BE2C (cell line): ENCODE data around the gene IFI35.
A peak's percentile ranks its signal among the peaks of the same experiment; 100 is the strongest.

Source experiments
- DNase-seq: peaks from one replicate; pipeline ENCODE4 v3.0.0-alpha.2; 2020
- H3K27me3 ChIP-seq: fragments of 250-450 bp; sonication (Bioruptor Pico); 2 replicates; pipeline ENCODE4 v1.5.1; 2020; ENCODE audit warnings: mild to moderate bottlenecking
- H3K36me3 ChIP-seq: fragments of 250-450 bp; sonication (Bioruptor Pico); 2 replicates; pipeline ENCODE4 v1.5.1; 2020; ENCODE audit warnings: mild to moderate bottlenecking
- H3K4me1 ChIP-seq: fragments of 250-450 bp; sonication (Bioruptor Pico); 2 replicates; pipeline ENCODE4 v1.5.1; 2020
- H3K4me3 ChIP-seq: 2 replicates; pipeline ENCODE4 v1.5.1; 2011; ENCODE audit warnings: low read depth, low read length
- H3K9me3 ChIP-seq: fragments of 250-450 bp; sonication (Bioruptor Pico); 2 replicates; pipeline ENCODE4 v1.5.1; 2020
- TF ChIP-seq, protein P1 (sequence below): IDR thresholded peaks from 2 replicates; pipeline ENCODE4 v1.5.1; 2012; ENCODE audit warnings: mild to moderate bottlenecking, low read depth, low read length

Gene IFI35

DNA sequence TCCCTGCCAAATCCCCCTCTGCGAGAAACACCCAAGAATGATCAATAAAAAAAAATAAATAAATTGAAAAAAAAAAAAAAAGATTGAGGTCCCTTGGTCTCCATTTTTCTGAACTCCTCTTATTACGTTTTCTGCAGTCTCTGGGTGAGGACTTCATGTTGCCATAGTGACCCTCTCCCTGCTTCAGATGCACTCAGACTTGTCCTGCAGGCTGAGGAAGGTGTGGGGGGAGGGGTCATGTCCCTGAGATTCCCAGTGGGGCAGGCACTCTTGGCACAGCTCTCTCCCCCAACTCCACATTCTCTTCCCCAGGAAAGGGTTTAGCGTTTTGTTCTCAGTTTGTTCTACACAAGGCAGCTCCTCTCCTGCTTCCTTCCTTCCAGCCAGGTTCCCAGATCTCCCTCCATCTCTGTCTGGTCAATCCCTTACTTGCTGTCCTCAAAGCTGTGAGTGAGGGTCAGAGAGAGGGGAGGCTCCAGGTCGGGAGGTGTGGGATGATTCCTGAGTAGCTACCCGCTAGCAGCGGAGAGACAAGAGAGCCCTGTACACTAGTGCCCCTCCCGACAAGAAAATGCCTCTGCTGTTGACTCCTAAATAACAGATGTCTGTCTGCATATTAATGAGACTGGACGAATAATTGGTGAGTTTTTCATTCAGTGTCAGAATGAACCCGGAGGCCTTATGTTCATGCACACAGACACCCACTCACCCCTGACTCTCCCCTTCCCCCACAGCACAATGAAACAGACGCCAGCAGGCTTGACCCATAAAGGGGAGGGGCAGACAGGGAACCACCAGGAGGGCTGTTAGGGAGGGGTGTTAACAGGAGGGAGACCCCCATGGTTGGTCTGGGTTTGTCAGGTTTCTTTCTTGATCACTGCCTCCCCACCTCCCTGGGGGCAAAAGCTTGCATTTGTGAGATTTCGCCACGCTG, 27.6 kb downstream of the IFI35 start:
- H3K4me1 ChIP-seq: peaks cover 20% of the 10 kb centered on the region
- no peaks in the 10 kb centered on the region for H3K27me3 ChIP-seq
- H3K4me3 ChIP-seq: peak overlapping the region; percentile 21; the same call in 1 of the 2 replicates
- DNase-seq: no peak
- TF ChIP-seq, protein P1, sequence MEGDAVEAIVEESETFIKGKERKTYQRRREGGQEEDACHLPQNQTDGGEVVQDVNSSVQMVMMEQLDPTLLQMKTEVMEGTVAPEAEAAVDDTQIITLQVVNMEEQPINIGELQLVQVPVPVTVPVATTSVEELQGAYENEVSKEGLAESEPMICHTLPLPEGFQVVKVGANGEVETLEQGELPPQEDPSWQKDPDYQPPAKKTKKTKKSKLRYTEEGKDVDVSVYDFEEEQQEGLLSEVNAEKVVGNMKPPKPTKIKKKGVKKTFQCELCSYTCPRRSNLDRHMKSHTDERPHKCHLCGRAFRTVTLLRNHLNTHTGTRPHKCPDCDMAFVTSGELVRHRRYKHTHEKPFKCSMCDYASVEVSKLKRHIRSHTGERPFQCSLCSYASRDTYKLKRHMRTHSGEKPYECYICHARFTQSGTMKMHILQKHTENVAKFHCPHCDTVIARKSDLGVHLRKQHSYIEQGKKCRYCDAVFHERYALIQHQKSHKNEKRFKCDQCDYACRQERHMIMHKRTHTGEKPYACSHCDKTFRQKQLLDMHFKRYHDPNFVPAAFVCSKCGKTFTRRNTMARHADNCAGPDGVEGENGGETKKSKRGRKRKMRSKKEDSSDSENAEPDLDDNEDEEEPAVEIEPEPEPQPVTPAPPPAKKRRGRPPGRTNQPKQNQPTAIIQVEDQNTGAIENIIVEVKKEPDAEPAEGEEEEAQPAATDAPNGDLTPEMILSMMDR: no peak
- H3K36me3 ChIP-seq: no peaks in the 10 kb centered on the region; the same call in 1 of the 2 replicates
- H3K9me3 ChIP-seq: no peaks in the 10 kb centered on the region

DNA sequence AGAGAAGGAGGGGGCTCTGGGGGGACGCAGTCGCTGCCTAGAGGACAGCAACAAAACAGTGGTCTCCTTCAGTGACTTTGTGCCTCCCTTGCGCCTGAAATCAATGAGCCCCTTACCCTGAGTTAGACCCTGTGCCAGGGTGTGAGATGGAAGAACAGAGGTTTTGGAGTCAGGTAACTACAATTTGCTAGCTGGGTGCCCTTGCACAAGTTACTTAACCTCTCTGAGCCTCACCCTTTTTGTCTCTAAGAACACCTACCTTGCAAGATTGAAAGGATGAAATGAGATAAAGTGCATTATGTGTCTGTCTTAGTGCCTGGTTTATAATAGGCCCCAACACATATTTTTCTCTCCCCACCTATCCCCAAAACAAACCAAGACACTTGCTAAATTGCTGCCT, 28.3 kb downstream of the IFI35 start:
- Histone ChIP-seq H3K4me3 (no peak overlapping the region), H3K36me3 (no peaks in the 10 kb centered on the region; the same call in 1 of the 2 replicates), H3K27me3 (no peaks in the 10 kb centered on the region), H3K4me1 (peaks cover 18% of the 10 kb centered on the region), H3K9me3 (no peaks in the 10 kb centered on the region)
- no peak for DNase-seq
- TF ChIP-seq, protein P1: no peak

DNA sequence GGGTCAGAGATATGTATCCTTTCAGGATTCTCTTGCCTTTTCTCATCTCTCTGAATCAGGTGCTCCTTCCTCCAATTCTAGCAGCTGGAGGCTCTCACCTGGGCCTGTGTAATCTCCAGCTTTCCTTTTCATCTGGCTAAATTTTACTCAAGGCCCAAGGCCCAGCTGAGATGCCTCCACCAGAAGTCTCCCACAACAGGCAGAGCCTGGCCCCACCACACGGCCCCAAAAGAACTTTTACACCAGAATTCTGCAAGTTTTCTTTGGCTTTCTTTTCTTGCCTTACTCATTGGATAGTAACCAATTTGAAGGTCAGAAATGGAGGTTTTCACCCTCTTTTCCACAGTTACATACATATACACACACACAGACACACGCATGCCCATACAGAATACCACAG, 33.1 kb downstream of the IFI35 start:
- Histone ChIP-seq H3K4me1 (peaks cover 9% of the 10 kb centered on the region), H3K4me3 (no peak overlapping the region), H3K36me3 (peaks cover 5% of the 10 kb centered on the region; the same call in 1 of the 2 replicates), H3K27me3 (no peaks in the 10 kb centered on the region), H3K9me3 (no peaks in the 10 kb centered on the region)
- TF ChIP-seq, protein P1: no peak
- DNase-seq: no peak

DNA sequence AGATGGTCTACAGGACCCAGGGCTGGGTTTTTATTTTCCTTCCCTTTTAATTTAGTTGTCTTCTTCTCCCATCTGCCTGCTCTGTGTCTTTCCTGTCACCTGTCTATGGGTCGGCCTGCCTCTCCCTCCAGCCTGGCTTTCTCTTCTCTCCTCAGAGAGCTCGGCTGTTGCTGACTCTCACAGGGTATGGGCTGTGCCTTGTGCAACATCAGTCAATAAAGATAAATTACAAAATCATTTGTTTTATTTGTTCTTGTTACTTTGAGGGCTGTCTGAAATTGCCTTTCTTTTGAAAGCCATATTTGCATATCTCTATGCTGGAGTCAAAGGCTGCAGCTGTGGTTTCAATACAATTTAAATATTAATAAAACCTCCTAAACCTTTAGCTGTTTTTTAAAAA, 34.1 kb downstream of the IFI35 start:
- Histone ChIP-seq H3K27me3 (no peaks in the 10 kb centered on the region), H3K36me3 (peaks cover 5% of the 10 kb centered on the region; the same call in 1 of the 2 replicates), H3K4me1 (peaks cover 7% of the 10 kb centered on the region), H3K9me3 (no peaks in the 10 kb centered on the region), H3K4me3 (no peak overlapping the region)
- no peak for DNase-seq
- TF ChIP-seq, protein P1: no peak

DNA sequence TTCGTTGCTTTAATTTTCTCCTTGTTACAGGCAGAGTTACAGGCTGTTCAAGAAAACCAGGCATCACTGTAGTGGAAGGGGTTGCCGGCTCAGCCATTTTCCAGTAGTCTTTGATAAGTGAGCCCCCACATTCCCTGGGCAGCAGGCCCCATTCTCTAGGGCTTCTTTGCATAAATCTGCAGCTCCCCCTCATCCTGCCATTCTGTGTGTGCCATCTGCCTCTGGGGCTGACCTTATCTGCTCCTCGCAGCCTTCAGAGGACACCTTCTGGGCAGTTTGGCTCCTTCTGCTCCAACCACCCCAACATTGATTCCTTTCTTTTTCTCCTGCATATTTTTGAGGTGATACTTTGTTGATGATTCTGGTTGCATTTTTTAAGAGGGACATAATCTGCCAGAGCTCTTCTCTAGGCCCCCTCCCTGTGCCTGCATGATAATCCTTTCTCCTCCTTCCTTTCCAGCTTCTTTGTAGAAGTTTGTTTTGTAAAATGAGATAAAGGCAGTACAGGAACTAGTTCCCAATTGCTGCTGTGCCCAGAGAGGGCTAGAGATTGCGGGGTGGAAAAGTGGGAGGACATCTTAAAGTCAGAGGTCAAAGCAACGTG, 35.5 kb downstream of the IFI35 start:
- Histone ChIP-seq H3K27me3 (no peaks in the 10 kb centered on the region), H3K4me1 (peaks cover 7% of the 10 kb centered on the region), H3K4me3 (no peak overlapping the region), H3K36me3 (peaks cover 10% of the 10 kb centered on the region), H3K9me3 (no peaks in the 10 kb centered on the region)
- DNase-seq: no peak
- TF ChIP-seq, protein P1: no peak

DNA sequence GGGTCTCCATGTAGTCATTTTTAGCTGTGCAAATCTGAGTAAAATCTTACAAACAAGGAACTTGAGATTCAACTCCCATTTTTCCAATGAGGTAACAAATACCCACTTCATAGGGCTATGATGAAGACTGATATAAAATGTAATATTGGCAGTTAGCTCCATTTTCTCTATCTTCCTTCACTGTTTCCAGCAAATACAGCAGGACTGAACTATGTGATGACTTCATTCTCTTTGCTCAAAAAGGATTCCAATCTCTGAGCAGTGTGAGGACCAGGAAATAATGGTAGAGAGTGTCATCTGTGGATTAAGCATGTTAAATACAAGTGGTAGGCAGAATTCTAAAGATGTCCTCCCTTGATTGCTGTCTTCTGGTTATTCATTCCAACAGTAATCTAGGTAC, 36.7 kb downstream of the IFI35 start:
- Histone ChIP-seq H3K9me3 (no peaks in the 10 kb centered on the region), H3K4me3 (no peak overlapping the region), H3K27me3 (no peaks in the 10 kb centered on the region), H3K36me3 (peaks cover 13% of the 10 kb centered on the region), H3K4me1 (peaks cover 7% of the 10 kb centered on the region)
- no peak for DNase-seq
- TF ChIP-seq, protein P1: no peak
